Colonic mucosa (tissue), 4 donors: ENCODE data around the gene KIF6. TPM values are rescaled to one million over a fixed set of nuclear protein-coding genes. Genes with fewer than 3 reads are reported as not detected.

Experiments
- DNase-seq: peaks from one replicate; pipeline ENCODE4 v3.0.0-alpha.2; 2020
- H3K27ac ChIP-seq: fragments of 200-600 bp; one replicate; pipeline ENCODE4 v1.8.0; 2021
- H3K27me3 ChIP-seq: fragments of 200-600 bp; one replicate; pipeline ENCODE4 v1.8.0; 2021
- H3K36me3 ChIP-seq: fragments of 200-600 bp; one replicate; pipeline ENCODE4 v1.8.0; 2021
- H3K4me1 ChIP-seq: fragments of 200-600 bp; one replicate; pipeline ENCODE4 v1.8.0; 2021; ENCODE audit warnings: mild to moderate bottlenecking
- H3K4me3 ChIP-seq: fragments of 200-600 bp; one replicate; pipeline ENCODE4 v1.8.0; 2021
- H3K9ac ChIP-seq, 2 donors: one replicate each; pipeline ENCODE4 v1.7.0; 2013; ENCODE audit warnings: control low read depth in 2 of 2, low read depth in 2 of 2, low read length in 2 of 2
- H3K9me3 ChIP-seq: fragments of 200-600 bp; one replicate; pipeline ENCODE4 v1.8.0; 2021
- intact Hi-C: fragments of 100-400 bp; cut with DNase I; formaldehyde crosslinking; loops from one replicate; pipeline ENCODE4 v1.14.1; 2022
- total RNA-seq, 2 donors: library from RNA; stranded (reverse); fragmentation: NEBNext Ultra II Directional in 1 of 2; extraction: Animal tissue kit (Norgen Biotek cat#: 25700) in 1 of 2; gene quantifications; one replicate each; pipeline ENCODE4 v1.2.1, GENCODE V29; 2021
- TF ChIP-seq, protein P1 (sequence below): fragments of 200-600 bp; IDR thresholded peaks from one replicate; pipeline ENCODE4 v1.8.0; 2022; ENCODE audit warnings: antibody characterized with exemption, mild to moderate bottlenecking
- donor health status: healthy.
- donor health status: DM: no; HTN: no; CAD: no.
- donor health status: DM: no; HTN: no; CAD: no.

The KIF6 gene
- total RNA-seq, 2 donors from 2014 or later: 0.08 to 0.17 TPM

GRCh38 chr6:39453956-39454524 is 271.2 kb downstream of the KIF6 start:
- DNase-seq: no peak
- no peaks in the 10 kb centered on the region for H3K4me1 ChIP-seq
- no peaks in the 10 kb centered on the region for H3K27me3 ChIP-seq
- TF ChIP-seq, protein P1, sequence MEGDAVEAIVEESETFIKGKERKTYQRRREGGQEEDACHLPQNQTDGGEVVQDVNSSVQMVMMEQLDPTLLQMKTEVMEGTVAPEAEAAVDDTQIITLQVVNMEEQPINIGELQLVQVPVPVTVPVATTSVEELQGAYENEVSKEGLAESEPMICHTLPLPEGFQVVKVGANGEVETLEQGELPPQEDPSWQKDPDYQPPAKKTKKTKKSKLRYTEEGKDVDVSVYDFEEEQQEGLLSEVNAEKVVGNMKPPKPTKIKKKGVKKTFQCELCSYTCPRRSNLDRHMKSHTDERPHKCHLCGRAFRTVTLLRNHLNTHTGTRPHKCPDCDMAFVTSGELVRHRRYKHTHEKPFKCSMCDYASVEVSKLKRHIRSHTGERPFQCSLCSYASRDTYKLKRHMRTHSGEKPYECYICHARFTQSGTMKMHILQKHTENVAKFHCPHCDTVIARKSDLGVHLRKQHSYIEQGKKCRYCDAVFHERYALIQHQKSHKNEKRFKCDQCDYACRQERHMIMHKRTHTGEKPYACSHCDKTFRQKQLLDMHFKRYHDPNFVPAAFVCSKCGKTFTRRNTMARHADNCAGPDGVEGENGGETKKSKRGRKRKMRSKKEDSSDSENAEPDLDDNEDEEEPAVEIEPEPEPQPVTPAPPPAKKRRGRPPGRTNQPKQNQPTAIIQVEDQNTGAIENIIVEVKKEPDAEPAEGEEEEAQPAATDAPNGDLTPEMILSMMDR: no peak
- no peaks in the 10 kb centered on the region for H3K36me3 ChIP-seq
- H3K27ac ChIP-seq: no peak overlapping the region
- H3K4me3 ChIP-seq: no peak overlapping the region
- intact Hi-C loops: no loop called here
- no peaks in the 10 kb centered on the region for H3K9me3 ChIP-seq
- no peak overlapping the region for H3K9ac ChIP-seq

- H3K4me1 ChIP-seq: no peaks in the 10 kb centered on the region
- H3K4me3 ChIP-seq: no peak overlapping the region
- no peaks in the 10 kb centered on the region for H3K27me3 ChIP-seq
- no peak overlapping the region for H3K27ac ChIP-seq
- H3K9ac ChIP-seq: no peak overlapping the region
- TF ChIP-seq, protein P1: no peak
- no peak for DNase-seq
- H3K36me3 ChIP-seq: no peaks in the 10 kb centered on the region
- intact Hi-C loops: no loop called here
- H3K9me3 ChIP-seq: no peaks in the 10 kb centered on the region
Observed at GRCh38 chr6:39453241-39453640, 272.0 kb downstream of the KIF6 start.

GRCh38 chr6:39452306-39453145 is 272.7 kb downstream of the KIF6 start:
- no peaks in the 10 kb centered on the region for H3K4me1 ChIP-seq
- no peak overlapping the region for H3K4me3 ChIP-seq
- TF ChIP-seq, protein P1: no peak
- no peak overlapping the region for H3K27ac ChIP-seq
- DNase-seq: no peak
- H3K36me3 ChIP-seq: no peaks in the 10 kb centered on the region
- H3K27me3 ChIP-seq: no peaks in the 10 kb centered on the region
- H3K9me3 ChIP-seq: no peaks in the 10 kb centered on the region
- intact Hi-C loops: no loop called here
- no peak overlapping the region for H3K9ac ChIP-seq

DNA sequence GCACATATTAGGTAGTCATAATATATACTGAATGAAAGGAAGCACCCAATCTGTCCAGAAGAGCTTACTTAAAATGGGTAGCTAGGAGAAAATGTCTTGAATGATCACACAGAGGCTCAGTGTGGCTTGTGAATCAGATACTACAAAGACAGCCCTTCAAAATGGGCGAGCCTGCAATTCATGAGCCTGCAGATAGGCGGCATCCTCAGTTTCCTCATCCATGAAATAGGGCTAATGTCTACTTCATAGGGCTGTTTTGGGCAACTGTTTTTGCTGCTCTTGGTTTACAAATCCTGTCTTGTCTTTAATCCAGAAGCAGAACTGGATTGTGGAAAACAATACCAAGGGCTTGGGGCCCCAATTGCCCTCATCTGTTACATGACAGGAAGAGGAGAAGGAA is 273.4 kb downstream of the KIF6 start:
- TF ChIP-seq, protein P1: peak; percentile 43
- Histone ChIP-seq H3K4me1 (no peaks in the 10 kb centered on the region), H3K9me3 (no peaks in the 10 kb centered on the region), H3K27ac (no peak overlapping the region), H3K27me3 (no peaks in the 10 kb centered on the region), H3K9ac (no peak overlapping the region), H3K36me3 (no peaks in the 10 kb centered on the region), H3K4me3 (no peak overlapping the region)
- intact Hi-C loops: no loop called here
- DNase-seq: peak; percentile 29

DNA sequence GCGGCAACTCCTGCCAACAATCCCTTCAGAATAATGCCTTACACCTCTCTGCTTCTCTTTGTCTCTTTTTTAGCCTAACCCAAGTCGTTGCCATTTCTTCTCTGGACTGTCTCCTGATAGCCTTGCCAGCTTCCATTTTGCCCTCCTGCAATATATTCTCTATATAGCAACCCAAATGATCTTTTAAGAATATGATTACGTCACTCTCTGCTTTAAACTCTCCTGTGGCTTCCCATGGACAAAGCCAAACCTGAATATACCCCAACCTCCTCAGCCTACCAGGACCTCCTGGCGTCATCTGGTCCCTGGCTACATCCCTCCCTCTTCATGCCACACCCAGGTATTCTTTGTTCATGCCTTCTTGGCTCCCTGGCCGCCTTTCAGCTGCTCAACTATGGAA is 276.2 kb downstream of the KIF6 start:
- Histone ChIP-seq H3K4me3 (no peak overlapping the region), H3K9me3 (no peaks in the 10 kb centered on the region), H3K4me1 (no peaks in the 10 kb centered on the region), H3K36me3 (no peaks in the 10 kb centered on the region), H3K27ac (no peak overlapping the region), H3K9ac (no peak overlapping the region), H3K27me3 (no peaks in the 10 kb centered on the region)
- intact Hi-C loops: no loop called here
- DNase-seq: no peak
- TF ChIP-seq, protein P1: no peak
